GM12873 (cell line): ENCODE data around the gene RFESD.

Source experiments
- CTCF ChIP-seq: IDR thresholded peaks from 2 replicates; pipeline ENCODE4 v1.5.1; 2012; ENCODE audit warnings: low read depth, mild to moderate bottlenecking, moderate library complexity, low read length, control low read depth; ENCODE audit not compliant: insufficient read depth; ENCODE audit errors: missing control alignments

The RFESD gene

GRCh38 chr5:95668216-95668615 lies 21.6 kb downstream of the RFESD start:
- no peak for TF ChIP-seq CTCF

- TF ChIP-seq CTCF: no peak
These were observed 22.2 kb downstream of the RFESD start for GRCh38 chr5:95668728-95669127.

- TF ChIP-seq CTCF: no peak
These were observed 23.0 kb downstream of the RFESD start for GRCh38 chr5:95669540-95669939.

GRCh38 chr5:95669985-95670384 lies 23.4 kb downstream of the RFESD start:
- no peak for TF ChIP-seq CTCF

- TF ChIP-seq CTCF: no peak
These were observed 24.0 kb downstream of the RFESD start for GRCh38 chr5:95670568-95670967.

GRCh38 chr5:95671826-95672225 lies 25.2 kb downstream of the RFESD start:
- no peak for TF ChIP-seq CTCF

- TF ChIP-seq CTCF: no peak
These were observed 26.1 kb downstream of the RFESD start for GRCh38 chr5:95672641-95673040.
